Keratinocyte (primary cell): ENCODE results near the gene PHYH.

Source experiments
- EZH2 ChIP-seq: IDR thresholded peaks from one replicate; pipeline ENCODE4 v1.6.1; 2012; ENCODE audit warnings: inconsistent platforms, mild to moderate bottlenecking, low read length, moderate library complexity
- TF ChIP-seq, protein P1 (sequence below), 3 experiments: IDR thresholded peaks in 1 of 3; conservative IDR thresholded peaks in 1 of 3; optimal IDR thresholded peaks in 1 of 3; 2 replicates in 2 of 3; 3 replicates in 1 of 3; pipeline versions ENCODE3 to v1.5.1; 2011; ENCODE audit warnings: low read length in 3 of 3, mild to moderate bottlenecking in 3 of 3, moderate library complexity in 2 of 3, control low read depth in 1 of 3, inconsistent platforms in 1 of 3; ENCODE audit not compliant: insufficient read depth in 2 of 3; ENCODE audit errors: extremely low read depth in 1 of 3

- TF ChIP-seq EZH2, result no peak
- TF ChIP-seq, protein P1, sequence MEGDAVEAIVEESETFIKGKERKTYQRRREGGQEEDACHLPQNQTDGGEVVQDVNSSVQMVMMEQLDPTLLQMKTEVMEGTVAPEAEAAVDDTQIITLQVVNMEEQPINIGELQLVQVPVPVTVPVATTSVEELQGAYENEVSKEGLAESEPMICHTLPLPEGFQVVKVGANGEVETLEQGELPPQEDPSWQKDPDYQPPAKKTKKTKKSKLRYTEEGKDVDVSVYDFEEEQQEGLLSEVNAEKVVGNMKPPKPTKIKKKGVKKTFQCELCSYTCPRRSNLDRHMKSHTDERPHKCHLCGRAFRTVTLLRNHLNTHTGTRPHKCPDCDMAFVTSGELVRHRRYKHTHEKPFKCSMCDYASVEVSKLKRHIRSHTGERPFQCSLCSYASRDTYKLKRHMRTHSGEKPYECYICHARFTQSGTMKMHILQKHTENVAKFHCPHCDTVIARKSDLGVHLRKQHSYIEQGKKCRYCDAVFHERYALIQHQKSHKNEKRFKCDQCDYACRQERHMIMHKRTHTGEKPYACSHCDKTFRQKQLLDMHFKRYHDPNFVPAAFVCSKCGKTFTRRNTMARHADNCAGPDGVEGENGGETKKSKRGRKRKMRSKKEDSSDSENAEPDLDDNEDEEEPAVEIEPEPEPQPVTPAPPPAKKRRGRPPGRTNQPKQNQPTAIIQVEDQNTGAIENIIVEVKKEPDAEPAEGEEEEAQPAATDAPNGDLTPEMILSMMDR (optimal IDR thresholded peaks at IDR 0.05 in 1 of 3, IDR thresholded peaks at IDR 0.05 in 1 of 3, conservative IDR thresholded peaks at IDR 0.05 in 1 of 3; ENCODE audit: extremely low read depth in 1 of 3, insufficient read depth in 2 of 3, low read length in 3 of 3), result no peak
Measured at GRCh38 chr10:13234172-13234571, 65.7 kb downstream of the PHYH start, which contains the start of gene UCMA.
